Stimulated activated CD4-positive, alpha-beta T cell treated with anti-CD3 and anti-CD28 coated beads, Interleukin-2, amount 100 ng/mL, for 4 hours (primary cell): ENCODE measurements around the gene SBDS.
"Not testable (repeated sequence)": the region's sequence is repeated elsewhere in the genome, so short reads cannot be mapped to it uniquely, and the experiment has no call there.

Source experiments
- DNase-seq: peaks from one replicate; pipeline ENCODE4 v3.0.0-alpha.2; 2020; ENCODE audit warnings: low read depth

The SBDS gene

DNA sequence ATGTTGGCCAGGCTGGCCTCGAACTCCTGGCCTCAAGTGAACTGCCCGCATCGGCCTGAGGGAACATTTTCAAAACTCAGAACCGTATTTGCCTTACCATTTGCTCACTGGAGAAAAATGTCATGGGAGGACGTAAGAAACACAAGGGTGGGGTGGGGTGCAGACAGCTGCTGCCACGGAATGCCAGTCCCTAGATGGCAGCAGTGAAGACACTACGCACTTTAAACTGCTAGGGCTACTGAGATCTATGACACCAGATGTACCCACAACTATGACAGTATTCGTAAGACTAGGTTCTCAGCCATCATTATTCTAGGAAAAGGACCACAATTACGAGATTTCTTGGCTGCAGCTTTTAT is 716 bp downstream of the SBDS start:
- peak; percentile 39 for DNase-seq

GRCh38 chr7:66994051-66994450 is 1.3 kb downstream of the SBDS start:
- not testable (repeated sequence) for DNase-seq

DNA sequence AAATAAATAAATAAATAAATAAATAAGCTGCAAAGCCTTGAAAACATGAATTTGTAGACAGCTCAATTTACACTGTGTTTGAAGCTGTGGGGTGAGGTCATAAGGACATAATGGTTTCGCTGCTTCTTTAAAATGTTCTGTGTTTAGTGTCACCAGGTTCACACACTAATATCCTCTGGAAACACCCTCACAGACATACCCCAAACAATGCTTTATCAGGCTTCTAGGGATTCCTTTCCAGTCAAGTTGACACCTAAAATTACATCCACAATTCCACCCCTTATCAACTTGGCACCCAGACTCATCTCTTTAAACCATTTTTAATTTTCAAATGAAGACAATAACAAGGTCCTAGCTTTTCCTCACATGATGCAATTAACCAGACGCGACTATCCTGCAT is 5.8 kb downstream of the SBDS start:
- DNase-seq, result not testable (repeated sequence)

- not testable (repeated sequence) for DNase-seq
These were observed 15.1 kb downstream of the SBDS start for GRCh38 chr7:66980336-66980735.

DNA sequence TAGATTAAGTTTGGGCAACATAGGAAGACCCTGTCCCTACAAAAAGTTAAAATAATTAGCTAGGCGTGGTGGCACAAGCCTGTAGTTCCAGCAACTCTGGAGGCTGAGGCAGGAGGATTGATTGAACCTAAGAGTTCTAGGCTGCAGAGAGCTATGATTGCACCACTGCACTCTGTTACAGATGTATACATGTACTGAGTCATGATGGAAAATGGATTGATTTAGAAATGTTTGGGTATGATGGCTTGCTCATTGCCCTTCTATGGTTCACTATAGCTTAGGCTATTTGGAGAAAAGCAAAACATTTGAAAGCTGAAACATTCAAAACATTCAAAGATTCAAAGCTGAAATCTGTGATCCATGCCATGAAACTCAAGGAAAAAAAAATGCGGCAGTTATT is 16.4 kb downstream of the SBDS start:
- not testable (repeated sequence) for DNase-seq

DNA sequence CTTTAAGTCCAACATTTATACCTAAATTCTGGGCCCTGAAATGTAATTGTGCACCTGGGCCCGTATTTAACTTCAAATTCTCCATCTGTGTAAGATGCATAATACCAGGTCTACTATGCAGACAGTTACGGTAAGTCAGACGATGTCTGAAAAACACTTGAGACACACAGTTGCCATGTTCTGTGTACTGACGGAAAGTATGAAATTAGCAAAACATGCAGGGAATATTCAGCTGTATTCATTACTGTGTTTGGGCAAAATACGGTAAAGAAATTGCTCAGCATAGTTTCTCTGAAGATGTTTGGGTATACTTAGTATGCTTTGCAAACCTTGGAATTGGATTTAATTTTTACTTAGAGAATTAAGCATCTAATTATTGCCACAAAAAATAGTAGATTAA is 17.1 kb downstream of the SBDS start:
- DNase-seq, result not testable (repeated sequence)

DNA sequence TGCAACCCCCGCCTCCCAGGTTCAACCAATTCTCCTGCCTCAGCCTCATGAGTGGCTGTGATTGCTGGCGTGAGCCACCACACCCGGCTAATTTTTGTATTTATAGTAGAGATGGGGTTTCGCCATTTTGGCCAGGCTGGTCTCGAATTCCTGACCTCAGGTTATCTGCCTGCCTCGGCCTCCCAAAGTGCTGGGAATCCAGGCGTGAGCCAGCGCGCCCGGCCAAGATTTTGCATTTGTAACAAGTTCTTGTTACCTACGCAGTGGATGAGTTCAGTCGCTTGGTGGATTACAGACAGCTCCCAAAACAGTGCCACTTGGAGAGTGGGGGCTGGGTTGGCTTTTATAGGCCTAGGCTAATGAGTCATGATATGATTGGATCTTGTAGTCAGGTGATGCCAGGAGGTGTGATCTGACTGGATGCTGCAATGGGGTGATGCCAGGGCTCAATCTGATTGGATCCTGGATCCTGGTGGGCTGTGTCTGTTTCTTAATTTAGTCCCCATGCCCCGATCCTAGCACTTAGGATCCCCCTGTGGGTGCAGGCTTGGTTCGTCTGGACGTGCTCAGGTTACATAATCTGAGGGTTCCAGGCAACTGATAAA is 20.3 kb downstream of the SBDS start:
- DNase-seq, result no peak

DNA sequence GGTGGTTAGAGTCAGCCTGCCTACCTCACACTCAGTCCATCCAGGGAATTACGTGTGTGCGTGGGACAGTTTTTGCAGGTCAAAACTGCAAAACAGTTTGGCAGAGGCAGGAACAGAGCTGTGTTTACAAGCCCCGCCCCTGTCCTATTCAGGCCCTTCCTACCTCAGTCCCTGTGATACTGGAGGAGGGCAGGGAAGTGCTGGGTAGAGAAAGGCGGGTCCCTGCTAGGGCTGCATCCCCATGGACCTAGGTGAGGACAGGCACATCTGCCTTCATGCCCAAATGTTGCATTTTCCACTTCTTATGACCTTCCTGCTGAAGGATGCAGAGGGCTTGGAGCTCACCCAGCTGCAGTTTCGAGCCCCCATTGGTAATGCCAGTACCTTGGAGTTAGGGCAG is 25.1 kb downstream of the SBDS start:
- DNase-seq, result no peak

GRCh38 chr7:66969001-66969400 is 26.4 kb downstream of the SBDS start:
- not testable (repeated sequence) for DNase-seq

- no peak for DNase-seq
These were observed 28.4 kb downstream of the SBDS start for GRCh38 chr7:66967029-66967428.

DNA sequence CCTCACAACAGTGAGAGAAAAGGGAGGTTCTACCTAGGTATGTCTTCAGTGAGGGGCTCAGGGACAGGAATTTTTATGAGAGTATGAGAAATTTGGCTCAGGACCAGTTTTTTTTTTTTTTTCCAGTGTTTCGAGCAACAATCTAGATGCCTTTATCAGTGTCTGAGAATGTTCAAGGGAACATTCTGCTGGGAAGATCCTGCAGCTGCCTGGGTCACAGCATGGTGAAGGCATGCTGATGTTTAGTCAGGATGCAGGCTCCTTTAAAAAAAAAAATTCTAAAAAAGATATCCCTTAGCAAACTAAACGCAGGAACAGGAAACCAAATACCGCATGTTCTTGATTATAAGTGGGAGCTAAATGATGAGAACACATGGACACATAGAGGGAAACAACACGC is 31.0 kb downstream of the SBDS start:
- no peak for DNase-seq

DNA sequence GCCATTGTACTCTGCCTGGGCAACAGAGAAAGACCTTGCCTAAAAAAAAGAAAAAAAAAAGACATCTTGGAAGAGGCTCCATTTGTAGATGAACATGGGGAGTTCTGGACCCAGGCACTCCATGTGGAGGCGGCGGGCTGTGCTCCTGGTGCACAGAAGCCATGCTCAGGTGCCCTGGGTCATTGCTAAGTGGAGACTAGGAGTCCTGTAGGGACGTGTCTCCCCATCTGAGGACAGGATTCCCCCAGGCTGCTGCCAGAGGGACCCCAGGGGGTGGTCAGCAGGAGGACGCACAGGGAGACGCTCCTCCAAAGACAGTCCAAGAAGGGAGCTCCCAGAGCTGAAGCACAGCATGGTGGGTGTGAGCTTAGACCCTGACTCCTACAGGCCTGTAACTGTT is 34.3 kb downstream of the SBDS start:
- DNase-seq, result no peak

DNA sequence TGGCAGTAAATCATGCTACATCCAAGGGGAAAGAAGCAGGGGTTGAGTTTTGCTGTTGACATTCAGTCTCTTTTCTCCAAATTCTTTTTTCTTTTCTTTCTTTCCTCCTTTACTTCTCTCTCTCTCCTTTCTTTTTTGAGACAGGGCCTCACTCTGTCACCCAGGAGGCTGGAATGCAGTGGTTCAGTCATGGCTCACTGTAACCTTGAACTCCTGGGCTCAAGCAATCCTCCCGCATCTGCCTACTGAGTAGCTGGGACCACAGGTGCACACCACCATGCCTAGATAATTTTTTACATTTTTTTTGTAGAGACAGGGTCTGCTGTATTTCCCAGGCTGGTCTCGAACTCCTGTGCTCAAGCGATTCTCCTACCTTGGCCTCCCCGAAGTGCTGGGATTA is 35.2 kb downstream of the SBDS start:
- no peak for DNase-seq

DNA sequence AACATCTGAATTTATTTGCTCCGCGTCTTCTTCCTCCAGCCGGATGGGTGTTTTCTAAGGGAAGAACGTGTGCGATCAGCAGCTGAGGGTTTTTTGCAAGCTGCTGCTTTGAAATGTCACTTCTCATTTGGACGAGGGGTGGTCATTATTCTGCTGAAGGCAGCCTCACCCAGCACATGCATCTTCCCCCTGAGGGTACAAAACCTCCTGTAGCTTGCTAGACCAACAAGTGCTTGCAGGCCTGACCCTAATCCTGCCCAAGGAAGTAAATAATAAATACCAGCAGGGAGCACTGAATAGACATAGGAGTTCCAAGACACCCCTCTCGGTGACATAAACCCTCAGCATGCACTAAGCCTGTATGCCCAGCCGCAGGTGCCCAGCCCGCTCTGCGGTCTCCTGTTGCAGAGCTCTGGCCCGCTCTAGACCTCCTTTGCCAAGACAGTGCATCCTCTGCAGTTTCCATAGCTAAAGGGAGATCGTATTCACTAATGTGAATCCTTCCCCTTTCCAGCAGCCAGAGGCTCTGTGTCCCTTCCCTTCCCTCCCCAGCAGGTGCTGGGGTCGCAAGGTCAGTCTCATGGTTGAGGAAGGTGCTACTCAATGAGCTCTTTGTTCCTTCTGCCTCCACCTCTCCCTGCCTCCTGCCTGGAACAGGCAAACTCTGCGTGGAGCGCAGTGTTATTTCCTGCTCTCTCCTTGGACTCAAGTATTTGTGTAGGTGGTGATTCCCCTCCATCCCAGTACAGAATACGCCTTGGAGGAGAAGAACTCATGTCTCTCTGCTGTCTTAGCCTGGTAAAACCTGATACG is 36.6 kb downstream of the SBDS start:
- no peak for DNase-seq

DNA sequence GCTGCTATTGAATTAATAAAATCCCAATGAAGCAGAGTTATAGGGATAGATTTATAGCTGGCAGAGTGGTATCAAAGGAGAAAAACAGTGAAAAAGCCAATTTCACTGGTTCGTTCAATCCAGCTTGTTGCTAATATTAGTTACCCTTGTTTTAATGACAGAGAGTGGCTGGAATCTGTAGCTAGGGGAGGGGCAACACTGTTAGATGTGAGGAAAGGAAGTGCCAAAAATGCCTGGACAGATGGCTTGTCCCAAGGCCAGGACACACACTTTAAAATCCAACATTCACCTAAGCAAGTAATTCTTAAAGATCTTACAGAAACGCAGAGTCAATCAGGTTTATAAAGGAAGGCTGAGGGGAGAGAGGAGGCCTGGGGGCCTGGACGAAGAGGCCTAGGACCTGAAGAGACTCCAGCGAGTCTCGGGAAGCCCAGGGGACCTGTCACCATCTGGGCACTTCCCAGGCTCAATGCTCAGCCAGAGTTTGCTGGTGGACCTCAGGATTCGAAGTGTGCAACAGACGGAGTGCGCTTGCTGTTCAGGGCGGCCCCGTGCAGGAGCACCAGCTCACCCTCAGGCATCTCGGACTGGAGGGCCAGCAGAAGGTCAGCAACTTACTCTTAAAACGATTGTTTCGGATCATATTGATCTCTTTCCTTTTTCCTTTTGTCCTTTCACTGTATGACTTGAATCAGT is 37.6 kb downstream of the SBDS start:
- DNase-seq, result no peak

DNA sequence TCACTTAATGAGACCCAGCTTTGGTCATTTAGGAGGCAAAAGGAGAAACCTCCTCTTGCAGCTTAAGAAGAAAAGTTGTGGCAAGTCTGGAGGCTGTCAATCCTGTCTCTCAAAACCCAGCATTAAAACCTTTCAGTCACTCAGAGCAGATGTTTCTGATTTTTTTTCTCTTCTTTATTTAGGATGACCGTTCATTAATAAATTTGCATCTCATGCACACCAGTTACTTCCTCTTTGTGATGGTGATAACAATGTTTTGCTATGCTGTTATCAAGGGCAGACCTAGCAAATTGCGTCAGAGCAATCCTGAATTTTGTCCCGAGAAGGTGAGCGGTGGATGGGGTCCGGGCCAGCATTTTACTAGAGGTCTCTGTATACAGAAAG is 42.4 kb downstream of the SBDS start:
- DNase-seq, result no peak

GRCh38 chr7:66952343-66953043 is 42.9 kb downstream of the SBDS start:
- no peak for DNase-seq

DNA sequence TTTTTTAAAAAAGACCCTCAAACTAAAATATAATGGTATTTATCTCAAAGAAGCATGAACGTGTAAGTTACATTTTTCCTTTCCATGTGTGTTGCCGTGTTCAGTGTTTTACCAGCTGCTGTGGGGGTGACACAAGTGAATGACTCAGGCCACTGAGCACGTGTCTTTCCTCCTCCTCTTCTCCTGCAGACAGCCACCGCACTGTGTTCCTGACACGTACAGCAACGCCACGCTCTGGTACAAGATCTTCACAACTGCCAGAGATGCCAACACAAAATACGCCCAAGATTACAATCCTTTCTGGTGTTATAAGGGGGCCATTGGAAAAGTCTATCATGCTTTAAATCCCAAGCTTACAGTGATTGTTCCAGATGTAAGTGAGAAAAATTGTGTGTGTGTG is 44.6 kb downstream of the SBDS start:
- no peak for DNase-seq

- no peak for DNase-seq
These were observed 45.1 kb downstream of the SBDS start for GRCh38 chr7:66950311-66950710.

DNA sequence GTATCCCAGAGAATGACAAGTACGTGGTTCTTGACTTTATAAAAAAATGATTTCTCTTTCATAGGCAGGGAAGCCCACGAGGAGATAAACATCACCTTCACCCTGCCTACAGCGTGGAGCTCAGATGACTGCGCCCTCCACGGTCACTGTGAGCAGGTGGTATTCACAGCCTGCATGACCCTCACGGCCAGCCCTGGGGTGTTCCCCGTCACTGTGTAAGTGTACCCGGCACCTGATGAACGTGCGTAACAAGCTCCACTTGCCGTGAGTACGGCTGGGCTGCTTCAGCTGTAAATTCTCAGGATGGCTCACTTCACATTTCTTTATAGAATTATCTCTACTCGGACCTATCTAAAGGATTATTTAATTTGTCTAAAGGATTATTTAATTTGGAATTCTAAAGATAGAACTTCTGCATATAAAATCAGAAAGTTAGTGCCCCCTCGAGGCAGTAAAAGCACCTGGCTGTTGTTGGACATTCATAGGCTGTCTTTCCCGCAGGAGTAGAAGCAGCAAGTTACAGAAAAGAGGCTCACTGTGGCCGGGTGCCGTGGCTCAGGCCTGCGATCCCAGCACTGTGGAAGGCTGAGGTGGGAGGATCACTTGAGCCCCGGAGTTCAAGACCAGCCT is 46.8 kb downstream of the SBDS start:
- no peak for DNase-seq

DNA sequence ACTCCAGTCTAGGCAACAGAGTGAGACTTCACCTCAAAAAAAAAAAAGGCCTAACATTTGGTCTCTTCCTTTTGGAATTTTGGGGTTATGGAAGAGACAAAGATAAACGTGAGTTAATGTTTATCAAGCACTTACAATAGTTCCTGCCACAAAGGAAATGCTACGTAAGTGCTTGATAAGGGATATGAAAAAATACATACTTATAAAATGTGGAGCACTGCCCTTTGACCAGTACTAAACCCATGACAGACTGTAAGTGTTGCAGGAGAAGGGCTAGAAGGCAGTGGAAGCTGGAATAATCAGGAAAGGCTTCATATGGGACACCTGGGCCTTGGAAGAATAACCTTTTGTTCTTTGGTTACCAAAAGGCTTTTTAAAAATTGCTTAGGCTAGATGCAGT is 48.8 kb downstream of the SBDS start:
- DNase-seq, result no peak

- DNase-seq, result no peak
These were observed 56.1 kb downstream of the SBDS start for GRCh38 chr7:66939325-66939724.
